WERI-Rb-1 (cell line): Measurements from ENCODE around the gene PLXNA4.

Source experiments
- DNase-seq: peaks from one replicate; pipeline ENCODE4 v3.0.0-alpha.2; 2020
- H3K27ac ChIP-seq: fragments of 250-450 bp; sonication (Bioruptor Pico); 2 replicates; pipeline ENCODE4 v1.5.1; 2020; ENCODE audit warnings: mild to moderate bottlenecking, moderate library complexity
- H3K27me3 ChIP-seq: fragments of 250-450 bp; sonication (Bioruptor Pico); 2 replicates; pipeline ENCODE4 v1.5.1; 2021; ENCODE audit warnings: mild to moderate bottlenecking, low read depth, moderate library complexity; ENCODE audit not compliant: insufficient read depth, severe bottlenecking
- H3K36me3 ChIP-seq: fragments of 250-450 bp; sonication (Bioruptor Pico); 2 replicates; pipeline ENCODE4 v1.5.1; 2020; ENCODE audit warnings: mild to moderate bottlenecking, moderate library complexity
- H3K4me3 ChIP-seq: 2 replicates; pipeline ENCODE4 v1.5.1; 2011; ENCODE audit warnings: low read depth, mild to moderate bottlenecking, control low read depth, low read length
- H3K9me3 ChIP-seq: fragments of 250-450 bp; sonication (Bioruptor Pico); 2 replicates; pipeline ENCODE4 v1.5.1; 2021; ENCODE audit warnings: mild to moderate bottlenecking, moderate library complexity; ENCODE audit not compliant: severe bottlenecking
- CTCF ChIP-seq: IDR thresholded peaks from 2 replicates; pipeline ENCODE4 v1.5.1; 2011; ENCODE audit warnings: low read depth, mild to moderate bottlenecking, control low read depth, inconsistent platforms, low read length

The PLXNA4 gene

GRCh38 chr7:132424277-132424676 lies 152.0 kb downstream of the PLXNA4 start:
- TF ChIP-seq CTCF: no peak
- H3K27me3 ChIP-seq: no peaks in the 10 kb centered on the region
- no peaks in the 10 kb centered on the region for H3K9me3 ChIP-seq
- H3K4me3 ChIP-seq: no peak overlapping the region
- DNase-seq: no peak
- no peak overlapping the region for H3K27ac ChIP-seq
- no peaks in the 10 kb centered on the region for H3K36me3 ChIP-seq

GRCh38 chr7:132423594-132424200 lies 152.6 kb downstream of the PLXNA4 start:
- Histone ChIP-seq H3K36me3 (no peaks in the 10 kb centered on the region), H3K27me3 (no peaks in the 10 kb centered on the region), H3K27ac (no peak overlapping the region), H3K9me3 (no peaks in the 10 kb centered on the region), H3K4me3 (no peak overlapping the region)
- no peak for DNase-seq
- no peak for TF ChIP-seq CTCF

- Histone ChIP-seq H3K27me3 (no peaks in the 10 kb centered on the region), H3K27ac (no peak overlapping the region), H3K9me3 (no peaks in the 10 kb centered on the region), H3K36me3 (no peaks in the 10 kb centered on the region), H3K4me3 (no peak overlapping the region)
- TF ChIP-seq CTCF: no peak
- DNase-seq: peak; percentile 44
Measured at GRCh38 chr7:132422502-132423111, 153.7 kb downstream of the PLXNA4 start.

- no peak overlapping the region for H3K27ac ChIP-seq
- no peaks in the 10 kb centered on the region for H3K27me3 ChIP-seq
- no peak for TF ChIP-seq CTCF
- H3K4me3 ChIP-seq: no peak overlapping the region
- H3K9me3 ChIP-seq: no peaks in the 10 kb centered on the region
- no peak for DNase-seq
- H3K36me3 ChIP-seq: no peaks in the 10 kb centered on the region
Measured at GRCh38 chr7:132420527-132420926, 155.7 kb downstream of the PLXNA4 start.

- TF ChIP-seq CTCF: no peak
- no peak for DNase-seq
- no peak overlapping the region for H3K27ac ChIP-seq
Measured at GRCh38 chr7:132419542-132419941, 156.7 kb downstream of the PLXNA4 start.

GRCh38 chr7:132418840-132419239 lies 157.4 kb downstream of the PLXNA4 start:
- no peak for DNase-seq
- no peak for TF ChIP-seq CTCF
- no peaks in the 10 kb centered on the region for H3K27me3 ChIP-seq
- H3K9me3 ChIP-seq: no peaks in the 10 kb centered on the region
- H3K4me3 ChIP-seq: no peak overlapping the region
- no peaks in the 10 kb centered on the region for H3K36me3 ChIP-seq
- no peak overlapping the region for H3K27ac ChIP-seq

More at GRCh38 chr7:132419542-132419941, 156.7 kb downstream of the PLXNA4 start:
- H3K27me3 ChIP-seq: no peaks in the 10 kb centered on the region
- H3K36me3 ChIP-seq: no peaks in the 10 kb centered on the region
- H3K4me3 ChIP-seq: no peak overlapping the region
- no peaks in the 10 kb centered on the region for H3K9me3 ChIP-seq
